ENCODE data around the gene PPM1A.

DNA sequence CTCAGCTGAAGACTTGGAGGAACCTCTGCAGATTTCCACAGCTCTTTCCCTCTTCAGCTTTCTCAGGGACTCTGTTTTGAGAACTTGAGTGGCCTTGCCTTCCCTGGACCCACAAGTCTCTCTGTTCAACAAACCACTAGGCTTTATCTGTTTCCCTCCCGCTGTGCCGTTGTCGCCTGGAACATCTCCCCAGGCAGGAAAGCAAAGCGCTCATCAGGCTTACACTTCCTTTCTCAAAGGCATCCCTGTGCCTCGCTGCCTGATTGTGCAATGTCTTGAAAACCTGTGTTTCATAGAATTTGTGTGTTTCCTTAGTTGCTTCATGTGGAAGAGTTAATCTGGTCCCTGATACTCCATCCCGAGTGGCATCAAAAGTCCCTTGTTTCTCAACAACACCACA is 64.1 kb downstream of the PPM1A start:
- no peak for TF ChIP-seq CSDC2 (CRISPR knock-in tag; IDR thresholded peaks at IDR 0.05)
- no peak for TF ChIP-seq ZNF8 (CRISPR knock-in tag; IDR thresholded peaks at IDR 0.05)
- no peak for TF ChIP-seq ZFP3 (CRISPR knock-in tag; IDR thresholded peaks at IDR 0.05)
- no peak for TF ChIP-seq ZFP30 (CRISPR knock-in tag; IDR thresholded peaks at IDR 0.05)
- TF ChIP-seq, protein P1, sequence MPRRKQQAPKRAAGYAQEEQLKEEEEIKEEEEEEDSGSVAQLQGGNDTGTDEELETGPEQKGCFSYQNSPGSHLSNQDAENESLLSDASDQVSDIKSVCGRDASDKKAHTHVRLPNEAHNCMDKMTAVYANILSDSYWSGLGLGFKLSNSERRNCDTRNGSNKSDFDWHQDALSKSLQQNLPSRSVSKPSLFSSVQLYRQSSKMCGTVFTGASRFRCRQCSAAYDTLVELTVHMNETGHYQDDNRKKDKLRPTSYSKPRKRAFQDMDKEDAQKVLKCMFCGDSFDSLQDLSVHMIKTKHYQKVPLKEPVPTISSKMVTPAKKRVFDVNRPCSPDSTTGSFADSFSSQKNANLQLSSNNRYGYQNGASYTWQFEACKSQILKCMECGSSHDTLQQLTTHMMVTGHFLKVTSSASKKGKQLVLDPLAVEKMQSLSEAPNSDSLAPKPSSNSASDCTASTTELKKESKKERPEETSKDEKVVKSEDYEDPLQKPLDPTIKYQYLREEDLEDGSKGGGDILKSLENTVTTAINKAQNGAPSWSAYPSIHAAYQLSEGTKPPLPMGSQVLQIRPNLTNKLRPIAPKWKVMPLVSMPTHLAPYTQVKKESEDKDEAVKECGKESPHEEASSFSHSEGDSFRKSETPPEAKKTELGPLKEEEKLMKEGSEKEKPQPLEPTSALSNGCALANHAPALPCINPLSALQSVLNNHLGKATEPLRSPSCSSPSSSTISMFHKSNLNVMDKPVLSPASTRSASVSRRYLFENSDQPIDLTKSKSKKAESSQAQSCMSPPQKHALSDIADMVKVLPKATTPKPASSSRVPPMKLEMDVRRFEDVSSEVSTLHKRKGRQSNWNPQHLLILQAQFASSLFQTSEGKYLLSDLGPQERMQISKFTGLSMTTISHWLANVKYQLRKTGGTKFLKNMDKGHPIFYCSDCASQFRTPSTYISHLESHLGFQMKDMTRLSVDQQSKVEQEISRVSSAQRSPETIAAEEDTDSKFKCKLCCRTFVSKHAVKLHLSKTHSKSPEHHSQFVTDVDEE (CRISPR knock-in tag; IDR thresholded peaks at IDR 0.05) = no peak
- TF ChIP-seq RARB (CRISPR knock-in tag; IDR thresholded peaks at IDR 0.05) = no peak
- TF ChIP-seq GLIS3 (CRISPR knock-in tag; IDR thresholded peaks at IDR 0.05) = no peak
- TF ChIP-seq ARNTL (CRISPR knock-in tag; IDR thresholded peaks at IDR 0.05; ENCODE audit: borderline replicate concordance, low read depth) = no peak
- TF ChIP-seq, protein P2, sequence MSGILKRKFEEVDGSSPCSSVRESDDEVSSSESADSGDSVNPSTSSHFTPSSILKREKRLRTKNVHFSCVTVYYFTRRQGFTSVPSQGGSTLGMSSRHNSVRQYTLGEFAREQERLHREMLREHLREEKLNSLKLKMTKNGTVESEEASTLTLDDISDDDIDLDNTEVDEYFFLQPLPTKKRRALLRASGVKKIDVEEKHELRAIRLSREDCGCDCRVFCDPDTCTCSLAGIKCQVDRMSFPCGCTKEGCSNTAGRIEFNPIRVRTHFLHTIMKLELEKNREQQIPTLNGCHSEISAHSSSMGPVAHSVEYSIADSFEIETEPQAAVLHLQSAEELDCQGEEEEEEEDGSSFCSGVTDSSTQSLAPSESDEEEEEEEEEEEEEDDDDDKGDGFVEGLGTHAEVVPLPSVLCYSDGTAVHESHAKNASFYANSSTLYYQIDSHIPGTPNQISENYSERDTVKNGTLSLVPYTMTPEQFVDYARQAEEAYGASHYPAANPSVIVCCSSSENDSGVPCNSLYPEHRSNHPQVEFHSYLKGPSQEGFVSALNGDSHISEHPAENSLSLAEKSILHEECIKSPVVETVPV (CRISPR knock-in tag; IDR thresholded peaks at IDR 0.05) = no peak
- TF ChIP-seq BACH2 (CRISPR knock-in tag; IDR thresholded peaks at IDR 0.05; ENCODE audit: borderline replicate concordance) = no peak
- TF ChIP-seq TOX (CRISPR knock-in tag; IDR thresholded peaks at IDR 0.05; ENCODE audit: borderline replicate concordance) = no peak

Measured in SK-N-SH treated with all-trans-retinoic acid at 6 μM for 48 hours (cell line).